Testis (tissue), 2 donors: ENCODE data around the gene C12orf75.

Experiments
- CTCF ChIP-seq, 3 experiments: fragments of 450-650 bp in 2 of 3; fragments of 200-600 bp in 1 of 3; sonication (generic) in 1 of 3; IDR thresholded peaks; one replicate each; pipeline ENCODE4 v1.5.1; 2016 to 2019; ENCODE audit warnings: antibody characterized with exemption in 3 of 3, mild to moderate bottlenecking in 2 of 3, moderate library complexity in 1 of 3
- POLR2A ChIP-seq: fragments of 450-650 bp; IDR thresholded peaks from one replicate; pipeline ENCODE4 v1.6.1; 2017; ENCODE audit warnings: antibody characterized with exemption, mild to moderate bottlenecking, moderate library complexity

GRCh38 chr12:105402366-105402765 is 71.9 kb downstream of the C12orf75 start:
- TF ChIP-seq CTCF (IDR thresholded peaks at IDR 0.05): no peak
- no peak for TF ChIP-seq POLR2A
